GM12891 (cell line): ENCODE measurements around the gene CCDC33.

Experiments
- POLR2A ChIP-seq: IDR thresholded peaks from 2 replicates; pipeline ENCODE4 v1.6.1; 2011; ENCODE audit warnings: low read depth, low read length, control low read depth
- POLR2AphosphoS5 ChIP-seq: IDR thresholded peaks from 2 replicates; pipeline ENCODE4 v1.6.1; 2011; ENCODE audit warnings: low read depth, low read length, control low read depth
- TAF1 ChIP-seq: IDR thresholded peaks from 2 replicates; pipeline ENCODE4 v1.6.1; 2011; ENCODE audit warnings: low read depth, low read length, control low read depth

DNA sequence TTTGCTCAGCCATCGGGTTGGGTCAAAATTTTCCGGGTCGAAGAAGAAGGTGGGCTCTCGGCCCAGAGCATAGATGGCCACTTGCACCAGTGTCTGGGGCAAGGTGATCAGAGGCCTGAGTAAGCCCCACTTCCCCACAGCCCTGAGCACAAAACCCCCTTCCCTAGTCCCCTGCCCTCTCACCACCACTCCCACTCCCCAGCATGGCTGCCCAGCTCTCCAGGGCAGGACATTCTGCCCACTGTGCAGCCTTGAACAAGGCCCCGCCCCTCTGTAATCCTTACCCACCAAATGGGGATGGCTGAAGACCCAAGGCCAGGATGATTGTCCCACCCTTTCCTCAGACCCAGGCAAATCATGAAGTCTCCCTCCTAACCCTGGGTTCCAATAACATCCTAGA, 102.5 kb downstream of the CCDC33 start:
- TF ChIP-seq POLR2A (no peak), POLR2AphosphoS5 (no peak), TAF1 (no peak)
